Testis (tissue), 2 donors: ENCODE data around the gene CHRD.

ENCODE experiments used
- CTCF ChIP-seq, 3 experiments: fragments of 450-650 bp in 2 of 3; fragments of 200-600 bp in 1 of 3; sonication (generic) in 1 of 3; IDR thresholded peaks; one replicate each; pipeline ENCODE4 v1.5.1; 2016 to 2019; ENCODE audit warnings: antibody characterized with exemption in 3 of 3, mild to moderate bottlenecking in 2 of 3, moderate library complexity in 1 of 3
- POLR2A ChIP-seq: fragments of 450-650 bp; IDR thresholded peaks from one replicate; pipeline ENCODE4 v1.6.1; 2017; ENCODE audit warnings: antibody characterized with exemption, mild to moderate bottlenecking, moderate library complexity

GRCh38 chr3:184332370-184333090 lies 47.3 kb upstream of the CHRD start:
- no peak for TF ChIP-seq CTCF (IDR thresholded peaks at IDR 0.05)
- TF ChIP-seq POLR2A: no peak
